ENCODE measurements around the gene CMSS1.

The CMSS1 gene

GRCh38 chr3:100149130-100149529 lies 331.5 kb downstream of the CMSS1 start:
- no peak for DNase-seq (ENCODE audit: low read depth in 3 of 3)

DNA sequence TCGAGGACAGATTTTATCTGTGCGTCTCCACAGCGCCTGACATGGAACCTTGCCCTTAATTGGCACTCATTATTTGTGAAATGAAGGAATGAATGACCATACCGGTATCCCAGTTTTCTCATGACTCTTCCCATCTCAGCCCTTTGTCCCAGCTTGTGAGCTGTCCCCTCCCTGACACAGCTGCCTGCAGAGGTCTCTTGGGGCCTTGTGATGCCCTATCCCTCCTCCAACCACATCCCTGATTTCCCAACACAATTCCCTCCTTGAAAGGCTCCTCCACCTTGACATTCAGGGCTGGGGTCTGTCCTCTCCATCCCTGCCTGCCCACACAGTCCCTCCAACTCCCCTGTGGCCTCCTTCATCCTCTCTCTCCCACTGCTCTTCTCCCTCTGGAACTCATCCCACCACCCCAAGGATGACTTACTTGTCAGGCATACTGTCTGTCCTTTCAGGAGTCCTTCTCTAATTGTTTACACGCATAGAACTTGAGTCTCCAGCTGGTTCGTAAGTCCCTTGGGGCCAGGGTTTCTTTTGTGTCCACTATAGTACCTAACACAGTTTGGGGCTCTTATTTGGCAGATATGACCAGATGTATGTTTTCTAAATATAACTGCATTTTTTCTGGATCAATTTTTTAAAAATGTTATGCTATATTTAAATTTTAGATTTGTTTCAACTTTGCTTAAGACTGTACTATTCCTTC lies 332.2 kb downstream of the CMSS1 start:
- no peak for DNase-seq (ENCODE audit: low read depth in 3 of 3)

DNA sequence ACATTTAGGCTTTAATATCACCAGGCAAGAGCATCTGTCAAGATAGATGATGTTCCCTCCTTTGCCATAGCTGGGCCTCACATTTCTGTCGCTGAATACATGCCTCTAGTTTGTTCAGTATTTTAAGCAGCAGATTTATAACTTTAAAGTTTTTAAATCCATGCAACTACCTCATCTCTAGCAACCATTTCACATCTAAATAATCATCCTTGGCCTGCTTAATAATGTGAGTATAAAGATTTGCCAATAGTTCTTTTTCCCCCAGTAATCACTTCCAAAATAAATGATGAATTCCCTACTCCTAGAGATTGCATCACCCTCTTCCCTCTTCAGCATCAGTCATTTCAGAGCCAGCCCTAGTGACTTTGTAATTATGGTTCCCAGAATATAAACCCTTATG lies 332.8 kb downstream of the CMSS1 start:
- no peak for DNase-seq (ENCODE audit: low read depth in 3 of 3)

DNA sequence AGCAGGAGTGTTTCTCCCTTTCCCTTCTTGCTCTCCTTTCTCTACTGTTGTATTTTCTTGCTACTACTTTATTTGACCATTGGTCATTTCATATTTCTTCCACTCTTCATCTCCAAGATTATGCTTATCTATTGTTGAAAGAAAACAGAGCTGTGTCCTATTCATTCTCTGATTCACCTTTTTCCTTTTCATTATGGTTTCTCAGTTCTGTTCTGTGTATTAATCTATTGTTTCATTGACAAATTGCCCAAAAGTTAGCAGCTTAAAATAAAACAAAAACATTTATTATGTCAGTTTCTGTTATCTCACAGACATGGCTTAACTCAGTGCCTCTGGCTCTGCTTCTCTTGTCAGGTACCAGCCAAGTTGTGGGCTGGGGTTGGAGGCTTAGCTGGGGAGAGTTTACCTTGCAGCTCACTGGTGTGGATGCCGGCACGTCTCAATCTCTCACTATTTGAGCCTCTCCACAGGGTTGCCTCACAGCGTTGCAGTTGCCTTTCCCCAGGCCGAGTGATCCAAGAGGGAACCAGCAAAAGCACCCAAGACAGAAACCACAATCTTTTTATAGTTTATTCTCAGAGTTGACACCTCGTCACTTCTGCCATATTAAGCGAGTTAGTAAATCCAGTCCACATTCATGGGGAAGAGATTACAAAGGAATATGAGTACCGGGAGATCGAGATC lies 333.5 kb downstream of the CMSS1 start:
- DNase-seq (ENCODE audit: low read depth in 3 of 3): no peak

GRCh38 chr3:100154171-100154570 lies 336.5 kb downstream of the CMSS1 start:
- no peak for DNase-seq (ENCODE audit: low read depth in 3 of 3)

DNA sequence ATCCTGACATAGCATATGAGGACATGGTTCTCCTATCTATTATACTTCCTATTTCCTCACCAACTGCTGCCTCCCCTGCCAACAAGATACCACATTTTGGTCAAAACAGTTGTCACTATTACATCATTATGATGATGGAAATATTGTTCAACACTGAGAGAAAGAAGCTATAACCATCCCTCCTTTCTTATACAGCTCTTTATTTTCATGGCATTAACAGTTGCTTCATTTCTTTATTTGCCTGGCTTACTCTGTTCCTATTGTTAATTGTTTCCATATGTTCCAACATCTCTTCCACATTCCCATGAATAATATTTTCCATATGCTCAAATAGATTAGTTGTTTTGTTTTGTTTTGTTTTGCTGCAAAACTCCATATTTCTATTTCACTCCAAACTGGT lies 337.5 kb downstream of the CMSS1 start:
- no peak for DNase-seq (ENCODE audit: low read depth in 3 of 3)

GRCh38 chr3:100155590-100155989 lies 337.9 kb downstream of the CMSS1 start:
- DNase-seq (ENCODE audit: low read depth in 3 of 3): no peak

DNA sequence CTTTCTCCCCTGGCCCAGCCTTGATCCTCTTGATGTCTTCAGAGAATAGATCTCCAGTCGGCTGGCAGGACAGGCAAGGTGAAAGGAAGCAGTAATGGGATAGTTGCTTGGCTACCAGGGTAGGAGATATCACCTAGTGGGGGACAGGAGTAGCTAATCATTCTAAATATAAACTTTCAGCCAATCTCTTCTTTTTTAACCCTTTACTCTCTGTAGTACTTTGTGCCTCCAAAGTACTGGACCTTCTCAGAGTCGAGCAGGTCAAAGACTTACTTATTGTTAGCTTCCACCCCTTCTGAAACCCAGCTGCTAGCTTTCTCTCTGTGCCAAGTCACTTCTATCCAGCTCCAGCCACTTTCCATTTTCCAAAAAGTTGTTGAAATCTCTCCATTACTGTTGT lies 340.0 kb downstream of the CMSS1 start:
- no peak for DNase-seq (ENCODE audit: low read depth in 3 of 3)

DNA sequence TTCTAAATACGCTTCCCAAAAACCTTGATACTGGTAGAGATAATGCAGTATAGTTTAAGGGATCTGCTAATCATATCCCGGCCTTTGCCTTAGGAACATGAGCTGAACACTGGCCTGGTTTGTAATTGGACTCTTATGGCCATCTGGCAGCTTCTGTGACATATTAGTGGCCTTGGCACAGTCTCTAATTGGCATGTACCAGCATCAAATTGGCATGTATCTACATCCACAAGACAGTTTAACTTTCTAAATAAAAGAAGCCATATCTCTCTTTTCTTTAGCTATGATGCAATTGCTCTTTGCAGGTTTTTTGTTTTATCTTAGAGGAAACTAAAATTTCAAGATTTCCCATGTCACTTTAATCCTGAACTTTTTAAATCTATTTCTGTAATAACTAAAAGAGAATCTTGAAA lies 341.3 kb downstream of the CMSS1 start:
- DNase-seq (ENCODE audit: low read depth in 3 of 3): no peak

- no peak for DNase-seq (ENCODE audit: low read depth in 3 of 3)
These were observed 341.9 kb downstream of the CMSS1 start for GRCh38 chr3:100159331-100160153.

DNA sequence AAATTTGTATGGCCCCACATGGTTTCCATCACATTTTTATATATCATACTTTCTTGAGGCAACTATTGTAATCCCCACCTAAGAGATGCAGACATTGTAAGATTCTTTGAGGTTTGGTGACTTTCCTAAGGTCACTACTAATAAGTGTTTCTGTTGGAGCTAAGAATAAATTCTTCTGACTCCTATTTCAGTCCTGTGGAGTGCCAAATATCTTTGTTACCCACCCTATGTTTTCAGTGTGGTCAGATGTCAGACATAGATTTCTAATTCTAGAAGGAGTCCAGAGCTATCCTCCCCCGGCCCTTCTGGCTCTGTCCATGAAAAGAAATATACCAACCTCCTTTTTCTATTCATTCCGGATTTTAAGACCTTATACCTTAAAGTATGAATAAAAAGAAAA lies 342.9 kb downstream of the CMSS1 start:
- DNase-seq (ENCODE audit: low read depth in 3 of 3): no peak

DNA sequence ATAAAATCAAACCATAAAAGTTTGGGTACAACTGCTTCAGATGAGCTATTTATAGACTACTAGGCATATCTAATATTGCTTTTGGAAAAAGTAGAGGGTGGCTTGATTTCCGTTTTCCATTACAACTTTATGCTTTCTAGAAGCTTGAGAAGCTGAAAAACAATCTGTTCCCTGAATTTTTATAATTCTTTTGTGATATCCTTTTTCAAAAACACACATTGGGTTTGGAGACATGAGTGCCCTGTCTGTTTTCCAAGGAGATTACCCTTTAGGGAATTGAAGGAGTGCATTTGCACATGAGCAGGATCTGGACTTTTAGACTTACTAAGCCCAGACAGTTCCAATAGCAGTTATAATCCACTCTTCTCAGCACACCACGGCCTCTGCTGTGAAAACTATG lies 346.1 kb downstream of the CMSS1 start:
- no peak for DNase-seq (ENCODE audit: low read depth in 3 of 3)

DNA sequence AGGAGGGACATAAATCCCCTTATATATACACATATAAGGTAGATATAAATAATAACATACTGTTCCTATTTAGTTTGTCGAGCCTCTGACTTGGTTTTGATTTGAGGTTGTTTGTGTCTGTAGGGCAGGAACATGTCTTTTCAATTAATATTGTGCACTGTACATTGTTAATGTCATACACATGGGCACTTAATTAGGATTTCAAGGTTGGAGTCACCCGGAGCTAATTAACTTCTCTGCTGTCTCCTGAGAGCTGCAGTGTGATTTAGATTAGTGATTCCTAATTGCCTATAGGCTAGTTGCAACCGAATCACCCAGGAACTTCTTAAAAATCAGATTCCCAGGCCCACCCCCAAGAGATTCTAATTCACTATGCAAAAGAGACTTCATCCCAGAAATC lies 347.1 kb downstream of the CMSS1 start:
- no peak for DNase-seq (ENCODE audit: low read depth in 3 of 3)

DNA sequence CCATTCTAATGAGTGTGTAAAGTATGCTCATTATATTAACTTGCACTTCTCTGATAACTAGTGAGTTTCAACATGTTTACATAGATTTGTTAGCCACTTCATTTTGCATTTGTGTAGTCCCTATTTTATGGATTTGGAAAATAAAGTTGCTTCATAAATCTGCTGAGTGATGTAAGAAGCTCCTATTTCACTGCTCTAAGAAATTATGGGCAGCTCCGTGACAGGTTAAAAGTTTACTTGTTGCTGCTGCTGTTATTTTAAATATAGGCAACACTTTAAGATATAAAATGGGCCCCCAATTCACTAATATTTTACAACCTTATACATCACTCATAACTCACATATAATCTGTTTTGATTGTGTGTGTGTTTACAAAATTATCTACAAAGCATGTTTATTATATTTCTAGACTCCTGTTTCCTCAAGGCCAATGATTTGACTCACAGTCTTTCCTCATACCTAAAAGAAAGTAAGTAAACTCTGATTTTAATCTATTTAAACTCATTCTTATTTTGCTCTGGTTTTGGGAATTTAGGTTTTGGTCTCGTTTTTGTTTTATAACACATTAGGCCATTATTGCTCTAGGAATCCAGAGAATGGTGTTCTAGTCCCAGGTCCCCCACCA lies 348.4 kb downstream of the CMSS1 start:
- DNase-seq (ENCODE audit: low read depth in 3 of 3): no peak

GRCh38 chr3:100169201-100169920 lies 351.7 kb downstream of the CMSS1 start:
- no peak for DNase-seq (ENCODE audit: low read depth in 3 of 3)

DNA sequence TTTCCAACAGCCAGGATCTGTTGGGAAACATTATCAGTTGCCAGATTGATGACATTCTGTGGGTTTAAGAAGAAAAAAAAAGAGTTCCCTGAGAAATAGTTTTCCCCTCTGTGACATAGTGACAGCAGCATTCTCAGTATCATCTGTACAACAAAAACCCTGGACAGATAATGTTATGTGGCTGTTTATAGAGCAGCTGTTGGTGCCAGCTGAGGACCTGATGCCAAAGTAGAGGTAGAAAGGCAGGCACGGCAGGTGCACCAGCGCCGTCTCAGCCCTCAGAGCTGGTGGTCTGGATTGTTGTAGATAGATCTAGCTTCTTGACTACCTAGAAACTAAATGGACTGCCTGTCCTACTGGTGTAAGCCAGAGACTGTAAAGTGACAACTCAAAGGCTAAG lies 352.8 kb downstream of the CMSS1 start:
- DNase-seq (ENCODE audit: low read depth in 3 of 3): no peak

DNA sequence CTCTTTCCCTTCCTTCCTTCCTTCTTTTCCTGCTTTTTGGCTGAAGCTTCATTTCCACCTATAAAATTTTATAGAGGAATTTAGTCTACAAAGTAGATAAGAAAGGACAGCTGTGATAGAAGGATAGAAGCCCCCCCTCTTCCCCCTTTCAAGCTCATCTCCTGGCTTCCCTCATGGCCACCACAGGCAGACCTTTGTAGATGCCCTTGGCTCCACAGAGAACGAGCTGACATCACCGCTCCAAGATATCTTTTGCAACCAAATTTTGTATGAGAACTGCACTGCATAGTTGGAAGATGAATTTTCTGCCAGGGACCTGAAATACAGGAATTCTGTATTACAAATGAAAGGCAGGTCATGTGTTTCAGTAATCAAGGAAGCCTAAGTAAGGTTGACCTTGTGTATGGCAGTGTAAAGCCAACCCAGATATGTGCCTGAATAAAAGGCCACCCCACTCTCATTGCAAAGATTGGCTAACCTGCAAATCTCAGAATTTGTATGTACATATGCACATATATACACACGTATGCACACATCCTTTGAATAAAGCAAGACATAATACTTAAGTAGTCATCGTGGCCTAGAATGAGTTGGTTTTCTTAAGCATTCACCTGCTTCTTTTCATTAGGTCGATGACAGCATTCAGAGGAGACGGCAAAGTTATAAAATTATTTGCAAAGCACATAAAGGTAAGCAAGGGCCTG lies 353.7 kb downstream of the CMSS1 start:
- DNase-seq (ENCODE audit: low read depth in 3 of 3): no peak

DNA sequence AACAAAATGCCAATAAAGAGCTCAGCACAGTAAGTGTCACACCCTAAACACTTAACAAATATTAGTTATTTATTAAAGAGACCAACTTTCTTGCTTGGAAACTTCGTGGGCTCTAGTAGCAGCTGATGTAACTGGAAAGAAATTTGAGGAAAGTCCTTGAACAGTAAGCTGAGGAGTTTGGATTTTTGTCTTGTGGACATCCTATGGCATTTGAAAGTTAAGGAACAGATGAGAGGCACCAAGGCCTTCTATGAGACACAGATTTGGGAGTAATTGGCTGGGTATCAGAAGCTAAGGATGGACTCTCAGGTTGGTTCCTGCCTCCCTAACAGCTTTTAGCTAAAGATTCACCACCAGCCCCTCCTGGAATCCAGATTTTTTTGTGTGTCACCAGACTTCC lies 356.3 kb downstream of the CMSS1 start:
- DNase-seq (ENCODE audit: low read depth in 3 of 3): no peak

- no peak for DNase-seq (ENCODE audit: low read depth in 3 of 3)
These were observed 358.1 kb downstream of the CMSS1 start for GRCh38 chr3:100175637-100176280.

DNA sequence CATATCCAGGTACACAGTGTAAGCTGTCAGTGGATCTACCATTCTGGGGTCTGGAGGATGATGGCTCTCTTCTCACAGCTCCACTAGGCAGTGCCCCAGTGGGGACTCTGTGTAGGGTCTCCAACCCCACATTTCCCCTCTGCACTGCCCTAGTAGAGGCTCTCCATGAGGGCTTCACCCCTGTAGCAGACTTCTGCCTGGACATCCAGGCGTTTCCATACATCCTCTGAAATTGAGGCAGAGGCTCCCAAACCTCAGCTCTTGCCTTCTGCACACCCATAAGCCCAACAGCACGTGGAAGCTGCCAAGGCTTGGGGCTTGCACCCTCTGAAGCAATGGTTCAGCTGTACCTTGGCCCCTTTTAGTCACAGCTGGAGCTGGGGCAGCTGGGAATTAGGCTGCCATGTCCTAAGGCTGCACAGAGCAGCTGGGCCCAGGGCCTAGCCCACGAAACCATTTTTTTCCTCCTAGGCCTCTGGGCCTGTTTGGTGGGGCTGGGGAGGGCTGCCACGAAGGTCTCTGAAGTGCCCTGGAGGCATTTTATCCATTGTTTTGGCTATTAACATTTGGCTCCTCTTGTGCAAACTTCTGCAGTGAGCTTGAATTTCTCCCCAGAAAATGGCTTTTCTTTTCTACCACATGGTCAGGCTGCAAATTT lies 362.2 kb downstream of the CMSS1 start:
- DNase-seq (ENCODE audit: low read depth in 3 of 3): no peak

Measured in stimulated activated CD4-positive, alpha-beta T cell treated with anti-CD3 and anti-CD28 coated beads, TNF-alpha, amount 100 ng/mL, for 4 hours (primary cell).